Endothelial cell of umbilical vein (primary cell): ENCODE measurements around the gene UCKL1. TPM values are rescaled to one million over a fixed set of nuclear protein-coding genes. Genes with fewer than 3 reads are reported as not detected.

ENCODE experiments used
- BruUV-seq: library from RNA; stranded (reverse); fragments of 400-500 nt; replicated peaks from 2 replicates; lab custom pipeline; 2021; lab: Mats Ljungman, UMichigan
- CTCF ChIA-PET: fragments of 300-600, 350-600 bp; sonication (Branson Sonifier 250); formaldehyde crosslinking; loops from one replicate; lab custom pipeline; 2021; ENCODE audit warnings: antibody characterized with exemption, inconsistent platforms; lab: Charles Lee
- POLR2A ChIA-PET: fragments of 300-600, 350-600 bp; sonication (Branson Sonifier 250); formaldehyde crosslinking; loops from one replicate; lab custom pipeline; 2021; ENCODE audit warnings: antibody characterized with exemption, inconsistent platforms; lab: Charles Lee
- DNase-seq: peaks from one replicate; pipeline ENCODE4 v3.0.0-alpha.2; 2011; ENCODE audit warnings: low read depth, low spot score
- FAIRE-seq: peaks from 2 replicates; lab custom pipeline; 2011; peaks lifted over from hg19 to GRCh38; lab: Jason Lieb, UNC
- H2AFZ ChIP-seq: 2 replicates; pipeline ENCODE4 v1.6.0; 2012; ENCODE audit warnings: low read depth, low read length, control low read depth, inconsistent platforms
- H3K27ac ChIP-seq: 2 replicates; pipeline ENCODE4 v1.5.1; 2011; ENCODE audit warnings: low read depth, mild to moderate bottlenecking, control low read depth, low read length, moderate library complexity; ENCODE audit not compliant: insufficient read depth
- H3K27me3 ChIP-seq, 2 experiments: 2 replicates each; pipeline versions ENCODE4 v1.6.0 to v1.6.1; 2011; ENCODE audit warnings: low read length in 2 of 2, mixed read lengths in 1 of 2; ENCODE audit not compliant: control insufficient read depth in 2 of 2, insufficient read depth in 2 of 2
- H3K36me3 ChIP-seq, 2 experiments: 2 replicates in 1 of 2; 3 replicates in 1 of 2; pipeline ENCODE4 v1.5.1; 2011; ENCODE audit warnings: low read length in 2 of 2, mild to moderate bottlenecking in 1 of 2, moderate library complexity in 1 of 2; ENCODE audit not compliant: control insufficient read depth in 2 of 2, insufficient read depth in 2 of 2; ENCODE audit errors: extremely low read depth in 1 of 2
- H3K4me1 ChIP-seq: 3 replicates; pipeline ENCODE4 v1.5.1; 2011; ENCODE audit warnings: mild to moderate bottlenecking, low read length; ENCODE audit not compliant: control insufficient read depth, insufficient read depth; ENCODE audit errors: extremely low read depth
- H3K4me2 ChIP-seq: 2 replicates; pipeline ENCODE4 v1.6.1; 2011; ENCODE audit warnings: low read length, control low read depth, mixed read lengths; ENCODE audit not compliant: insufficient read depth
- H3K4me3 ChIP-seq, 3 experiments: fragments of 200-600 bp in 1 of 3; sonication (generic), shearing (Covaris generic) in 1 of 3; replicated peaks in 1 of 3; 2 replicates each; pipeline ENCODE4 v1.5.1; 2011 to 2016; ENCODE audit warnings: control low read depth in 3 of 3, low read length in 3 of 3, mild to moderate bottlenecking in 2 of 3, inconsistent platforms in 1 of 3, low read depth in 1 of 3, moderate library complexity in 1 of 3; ENCODE audit not compliant: insufficient read depth in 1 of 3
- H3K79me2 ChIP-seq: 2 replicates; pipeline ENCODE4 v1.6.0; 2012; ENCODE audit warnings: low read length, inconsistent platforms; ENCODE audit not compliant: control insufficient read depth, insufficient read depth
- H3K9ac ChIP-seq: replicated peaks from 2 replicates; pipeline ENCODE3; 2011; ENCODE audit warnings: low read length, control low read depth; ENCODE audit not compliant: insufficient read depth; ENCODE audit errors: extremely low read depth
- H3K9me1 ChIP-seq: replicated peaks from 3 replicates; pipeline ENCODE4 v1.6.0; 2011; ENCODE audit warnings: mild to moderate bottlenecking, low read length; ENCODE audit not compliant: control insufficient read depth, insufficient read depth; ENCODE audit errors: extremely low read depth
- H3K9me3 ChIP-seq: replicated peaks from 2 replicates; pipeline ENCODE4 v1.5.1; 2012; ENCODE audit warnings: low read length, inconsistent platforms; ENCODE audit not compliant: control insufficient read depth, insufficient read depth
- H4K20me1 ChIP-seq: replicated peaks from 2 replicates; pipeline ENCODE3; 2011; ENCODE audit warnings: mild to moderate bottlenecking, low read length; ENCODE audit not compliant: control insufficient read depth, insufficient read depth; ENCODE audit errors: extremely low read depth
- EZH2 ChIP-seq: IDR thresholded peaks from 2 replicates; pipeline ENCODE4 v1.6.1; 2012; ENCODE audit warnings: borderline replicate concordance, low read depth, mild to moderate bottlenecking, moderate library complexity, low read length, inconsistent platforms; ENCODE audit not compliant: severe bottlenecking
- FOS ChIP-seq: IDR thresholded peaks from 2 replicates; pipeline ENCODE4 v1.6.1; 2011; ENCODE audit warnings: mild to moderate bottlenecking, low read length, moderate library complexity, borderline replicate concordance; ENCODE audit not compliant: insufficient read depth
- GATA2 ChIP-seq: IDR thresholded peaks from 2 replicates; pipeline ENCODE4 v1.7.0; 2011; ENCODE audit warnings: low read depth, mild to moderate bottlenecking, moderate library complexity, mixed read lengths, low read length; ENCODE audit not compliant: insufficient read length, insufficient read depth
- JUN ChIP-seq: IDR thresholded peaks from 2 replicates; pipeline ENCODE4 v1.6.1; 2011; ENCODE audit warnings: borderline replicate concordance, low read depth; ENCODE audit not compliant: insufficient read length, insufficient read depth
- MAX ChIP-seq: IDR thresholded peaks from 2 replicates; pipeline ENCODE4 v1.6.1; 2011; ENCODE audit not compliant: insufficient read depth, insufficient read length
- MYC ChIP-seq: IDR thresholded peaks from one replicate; pipeline ENCODE4 v1.6.1; 2011; ENCODE audit warnings: mild to moderate bottlenecking, low read depth, low read length
- POLR2A ChIP-seq: IDR thresholded peaks from 2 replicates; pipeline ENCODE4 v1.6.1; 2012; ENCODE audit warnings: low read depth, mild to moderate bottlenecking, control low read depth, low read length
- POLR2AphosphoS5 ChIP-seq: IDR thresholded peaks from 2 replicates; pipeline ENCODE4 v1.6.1; 2012; ENCODE audit warnings: low read depth, mild to moderate bottlenecking, control low read depth, low read length, moderate library complexity; ENCODE audit not compliant: insufficient read depth
- dilution Hi-C: fragments of 300-500 bp; cut with MboI; formaldehyde crosslinking; loops from one replicate; pipeline ENCODE4 v1.15.0; 2019; ENCODE audit warnings: low sequenced_read_pairs; ENCODE audit not compliant: extremely low pct_ligation_motif_present
- intact Hi-C: fragments of 100-400 bp; cut with micrococcal nuclease; formaldehyde crosslinking; loops from one replicate; pipeline ENCODE4 v1.10.0; 2022
- polyA plus RNA-seq, 4 experiments: library from polyadenylated mRNA; depleted of rRNA in 3 of 4; stranded (reverse) in 3 of 4; unstranded in 1 of 4; fragments of >200 nt; gene quantifications; 2 replicates each; pipeline versions ENCODE4 v1.2.1 to v1.2.3, GENCODE V29; 2011 to 2012; ENCODE audit warnings: missing spikeins in 1 of 4
- total RNA-seq: library from RNA; stranded (reverse); gene quantifications from 2 replicates; pipeline ENCODE4 v1.2.3, GENCODE V29; 2021
- TF ChIP-seq, protein P1 (sequence below), 2 donors: IDR thresholded peaks; 1 replicate in 1 of 2; 2 replicates in 1 of 2; pipeline ENCODE4 v1.5.1; 2011; ENCODE audit warnings: low read length in 2 of 2, mild to moderate bottlenecking in 2 of 2, moderate library complexity in 2 of 2, control low read depth in 1 of 2, inconsistent platforms in 1 of 2, low read depth in 1 of 2; ENCODE audit not compliant: insufficient read depth in 1 of 2; ENCODE audit errors: extremely low read depth in 1 of 2

The UCKL1 gene
- total and polyA plus RNA-seq, 2 donors (not counting 3 experiments of a cell fraction or from before 2014, with no cell fraction given), result 51.1 to 78.8 TPM

- intact Hi-C loops (no loop called here), dilution Hi-C loops (no loop called here)
- Histone ChIP-seq H3K27ac (no peak overlapping the region), H3K4me3 (no peak overlapping the region), H3K4me1 (no peaks in the 10 kb centered on the region), H3K36me3 (peaks cover 0 to 7% of the 10 kb centered on the region in 2 experiments), H3K9me3 (no peaks in the 10 kb centered on the region), H3K9ac (no peak overlapping the region), H3K9me1 (no peaks in the 10 kb centered on the region), H4K20me1 (peaks cover 3% of the 10 kb centered on the region), H2AFZ (no peak overlapping the region), H3K27me3 (no peaks in the 10 kb centered on the region), H3K79me2 (peaks cover 80% of the 10 kb centered on the region), H3K4me2 (no peak overlapping the region)
- CTCF ChIA-PET, result no interaction called here
- TF ChIP-seq POLR2AphosphoS5, result no peak
- no peak for TF ChIP-seq POLR2A
- TF ChIP-seq FOS, result no peak
- TF ChIP-seq MAX, result no peak
- TF ChIP-seq GATA2, result no peak
- TF ChIP-seq EZH2, result no peak
- TF ChIP-seq MYC, result no peak
- no peak for TF ChIP-seq JUN
- TF ChIP-seq, protein P1, sequence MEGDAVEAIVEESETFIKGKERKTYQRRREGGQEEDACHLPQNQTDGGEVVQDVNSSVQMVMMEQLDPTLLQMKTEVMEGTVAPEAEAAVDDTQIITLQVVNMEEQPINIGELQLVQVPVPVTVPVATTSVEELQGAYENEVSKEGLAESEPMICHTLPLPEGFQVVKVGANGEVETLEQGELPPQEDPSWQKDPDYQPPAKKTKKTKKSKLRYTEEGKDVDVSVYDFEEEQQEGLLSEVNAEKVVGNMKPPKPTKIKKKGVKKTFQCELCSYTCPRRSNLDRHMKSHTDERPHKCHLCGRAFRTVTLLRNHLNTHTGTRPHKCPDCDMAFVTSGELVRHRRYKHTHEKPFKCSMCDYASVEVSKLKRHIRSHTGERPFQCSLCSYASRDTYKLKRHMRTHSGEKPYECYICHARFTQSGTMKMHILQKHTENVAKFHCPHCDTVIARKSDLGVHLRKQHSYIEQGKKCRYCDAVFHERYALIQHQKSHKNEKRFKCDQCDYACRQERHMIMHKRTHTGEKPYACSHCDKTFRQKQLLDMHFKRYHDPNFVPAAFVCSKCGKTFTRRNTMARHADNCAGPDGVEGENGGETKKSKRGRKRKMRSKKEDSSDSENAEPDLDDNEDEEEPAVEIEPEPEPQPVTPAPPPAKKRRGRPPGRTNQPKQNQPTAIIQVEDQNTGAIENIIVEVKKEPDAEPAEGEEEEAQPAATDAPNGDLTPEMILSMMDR (IDR thresholded peaks at IDR 0.05; ENCODE audit: extremely low read depth in 1 of 2, insufficient read depth in 1 of 2, low read depth in 1 of 2, low read length in 2 of 2), result no peak
- no TSS peak for BruUV-seq
- POLR2A ChIA-PET, result no interaction called here
- FAIRE-seq, result no peak
- DNase-seq, result no peak
These were observed 36.0 kb downstream of the UCKL1 start for GRCh38 chr20:63920226-63920625.
